ENCODE measurements around the gene PSORS1C1. TPM values are rescaled to one million over a fixed set of nuclear protein-coding genes. Genes with fewer than 3 reads are reported as not detected.

The PSORS1C1 gene
- total RNA-seq, 1 experiment from 2014 or later, result 1.1 TPM

DNA sequence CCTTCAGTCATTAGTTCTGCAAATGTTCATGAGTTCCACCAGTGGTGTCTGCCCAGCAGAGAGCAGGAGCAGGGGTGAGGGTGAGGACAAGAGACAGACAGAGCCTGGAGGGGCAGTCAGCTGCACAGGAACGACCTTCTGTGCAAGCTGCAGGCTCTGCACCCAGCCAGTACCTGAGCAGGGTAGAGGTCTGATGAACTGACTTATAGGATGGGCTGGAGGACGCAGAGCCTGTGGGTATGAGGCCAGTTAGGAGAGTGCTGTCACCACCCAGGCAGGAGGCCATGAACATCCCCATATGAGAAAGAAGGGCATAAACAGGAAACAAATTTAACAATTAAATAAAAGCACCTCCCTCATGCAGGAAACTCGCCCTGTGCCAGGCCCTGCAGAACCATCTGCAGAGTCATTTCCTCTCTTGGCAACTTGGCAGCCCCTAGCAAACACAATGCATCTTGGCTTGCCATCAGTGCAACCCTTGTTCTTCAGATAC, 20.2 kb upstream of the PSORS1C1 start:
- no peak for DNase-seq (ENCODE audit: low spot score)

DNA sequence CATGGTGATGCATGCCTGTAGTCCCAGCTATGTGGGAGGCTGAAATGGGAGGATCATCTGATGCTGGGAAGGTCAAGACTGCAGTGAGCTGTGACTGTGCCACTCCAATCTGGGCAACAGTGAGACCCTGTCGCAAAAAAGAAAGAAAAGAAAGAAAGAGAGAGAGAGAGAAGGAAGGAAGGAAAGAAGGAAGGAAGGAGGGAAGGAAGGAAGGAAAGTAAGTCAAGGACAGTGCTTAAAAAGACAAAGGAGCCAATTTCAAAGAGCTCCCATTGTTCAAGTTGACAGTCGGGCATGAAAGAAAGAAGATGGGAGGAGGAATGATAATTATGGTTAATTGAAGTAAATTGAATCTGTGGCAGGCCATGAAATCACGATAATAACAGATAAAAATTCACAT, 18.4 kb upstream of the PSORS1C1 start:
- no peak for DNase-seq (ENCODE audit: low spot score)

DNA sequence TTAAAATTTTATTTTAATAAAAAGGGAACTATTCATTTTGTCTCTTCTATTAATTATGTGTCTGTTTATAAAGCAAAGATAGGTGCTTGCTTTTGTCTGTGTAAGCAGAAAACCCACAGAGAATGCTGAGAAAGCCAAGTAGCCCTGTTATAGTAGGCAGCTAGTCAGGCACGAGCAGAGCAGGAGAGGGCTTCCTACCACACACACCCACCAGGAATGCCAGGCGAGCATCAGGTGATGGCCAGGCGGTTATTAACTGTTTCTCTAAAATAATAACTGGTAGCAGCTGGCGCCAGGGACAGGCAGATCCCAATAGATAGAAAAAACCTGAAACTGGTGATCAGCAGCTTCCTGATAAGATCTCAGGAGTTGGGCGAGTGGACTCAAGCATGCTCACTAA, 17.9 kb upstream of the PSORS1C1 start:
- no peak for DNase-seq (ENCODE audit: low spot score)

DNA sequence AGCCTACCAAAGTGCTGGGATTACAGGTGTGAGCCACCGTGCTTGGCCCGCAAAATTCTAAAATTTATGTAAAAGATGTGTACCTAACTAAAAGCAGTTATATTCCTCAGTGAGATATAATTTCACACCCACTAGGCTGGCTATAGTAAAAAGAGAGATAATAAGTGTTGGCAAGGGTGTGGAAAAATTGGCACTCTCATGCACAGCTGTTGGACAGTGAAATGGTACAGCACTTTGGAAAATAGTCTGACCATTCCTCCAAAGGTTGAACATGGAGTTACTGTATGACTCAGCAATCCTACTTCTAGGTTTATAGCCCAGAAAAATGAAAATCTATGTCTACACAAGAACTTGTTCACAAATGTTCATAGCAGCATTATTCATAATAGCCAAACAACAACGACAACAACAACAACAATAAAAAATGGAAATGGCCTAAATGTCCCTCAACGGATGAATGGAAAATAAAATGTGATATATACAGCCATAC, 16.1 kb upstream of the PSORS1C1 start:
- DNase-seq (ENCODE audit: low spot score), result no peak

DNA sequence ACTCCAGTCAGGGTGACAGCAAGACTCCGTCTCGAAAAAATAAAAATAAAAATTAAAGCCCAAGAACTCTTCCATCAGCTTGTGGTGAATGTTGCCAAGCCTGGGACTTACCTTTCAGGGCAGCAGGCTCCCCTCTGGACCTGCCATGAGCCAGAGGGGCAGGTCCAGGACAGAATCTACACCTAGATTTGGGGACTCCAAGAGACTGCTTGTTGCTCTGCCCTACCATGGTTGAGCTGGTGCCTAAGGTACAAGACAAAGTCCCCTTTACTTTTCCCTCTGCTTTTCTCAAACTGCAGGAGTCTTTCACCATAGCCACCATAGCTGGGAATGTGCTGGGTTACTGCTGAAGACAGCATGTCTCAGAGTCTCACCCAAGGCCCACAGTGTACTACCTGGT, 11.5 kb upstream of the PSORS1C1 start:
- no peak for DNase-seq (ENCODE audit: low spot score)

DNA sequence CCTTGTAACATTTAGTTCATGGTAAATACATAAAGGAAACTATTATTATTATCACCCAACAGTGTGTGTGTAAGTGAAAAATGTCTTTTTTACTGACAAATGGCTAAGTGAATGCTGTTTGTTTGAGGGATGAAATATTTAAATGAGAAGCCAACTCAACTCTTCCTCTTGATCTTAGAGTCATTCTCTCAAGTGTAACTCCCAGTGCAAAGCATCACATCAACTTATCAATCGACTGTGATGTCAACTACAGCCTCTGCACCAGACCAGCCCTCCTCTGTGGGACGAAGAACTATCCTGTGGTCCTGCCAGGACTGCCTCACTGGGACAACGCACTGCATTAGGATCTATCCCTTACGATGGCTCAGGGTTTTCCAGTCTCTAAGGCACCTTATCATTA, 7.5 kb upstream of the PSORS1C1 start:
- DNase-seq (ENCODE audit: low spot score), result no peak

DNA sequence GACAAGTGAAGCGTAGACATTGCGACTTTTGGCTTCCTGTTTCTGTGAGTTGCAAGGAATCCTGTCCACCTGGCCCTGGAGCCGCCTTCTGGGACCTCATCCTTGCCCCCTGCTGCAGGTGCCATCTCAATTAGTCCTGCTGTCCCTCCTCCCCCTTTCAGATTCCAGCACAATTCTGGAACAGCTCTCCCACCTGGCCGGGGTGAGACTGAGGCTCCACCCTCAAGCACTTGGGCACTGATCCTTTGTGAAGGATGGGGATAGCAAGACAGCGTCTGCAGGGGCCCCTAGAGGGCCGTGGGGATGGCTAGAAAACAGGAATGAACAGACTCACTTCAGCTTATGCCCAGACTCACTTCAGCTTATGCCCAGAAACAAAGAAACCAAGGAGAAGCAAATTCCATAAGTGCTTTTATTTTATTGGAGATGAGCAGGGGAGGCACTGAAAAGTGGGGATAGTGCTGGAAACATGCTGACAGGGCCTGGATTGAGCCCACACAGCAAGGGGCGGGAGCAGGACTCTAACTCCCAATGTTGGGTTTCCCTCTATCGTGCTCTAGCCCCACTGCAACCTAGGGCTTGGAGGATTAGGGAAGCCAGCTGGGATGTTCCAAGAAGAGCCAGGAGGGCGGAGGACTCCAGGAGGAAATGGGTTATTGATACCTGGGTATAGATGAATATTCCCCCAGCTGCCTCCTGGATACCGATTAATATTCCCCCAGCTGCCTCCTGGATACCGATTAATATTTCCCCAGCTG, 3.6 kb upstream of the PSORS1C1 start:
- DNase-seq (ENCODE audit: low spot score), result no peak

DNA sequence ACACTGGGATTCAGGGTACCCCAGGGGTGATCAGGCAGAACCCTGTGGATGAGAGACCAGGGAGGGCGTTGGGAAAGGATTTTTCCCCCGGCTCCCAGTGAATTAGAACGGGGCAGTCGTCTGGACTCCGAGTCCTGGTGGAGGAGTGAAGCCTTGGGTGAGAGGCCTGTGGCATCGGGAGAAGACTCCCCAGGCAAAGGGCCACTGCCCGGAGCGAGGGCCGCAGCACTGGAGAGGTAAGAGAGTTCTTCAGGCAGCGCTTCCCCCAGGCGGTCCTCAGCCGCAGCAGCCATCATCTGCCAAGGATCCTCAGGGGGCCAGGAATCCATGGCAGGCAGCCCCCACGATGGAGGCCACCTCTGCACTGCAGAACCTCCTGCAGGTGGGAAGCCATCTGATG, 2.9 kb upstream of the PSORS1C1 start:
- DNase-seq (ENCODE audit: low spot score), result no peak

DNA sequence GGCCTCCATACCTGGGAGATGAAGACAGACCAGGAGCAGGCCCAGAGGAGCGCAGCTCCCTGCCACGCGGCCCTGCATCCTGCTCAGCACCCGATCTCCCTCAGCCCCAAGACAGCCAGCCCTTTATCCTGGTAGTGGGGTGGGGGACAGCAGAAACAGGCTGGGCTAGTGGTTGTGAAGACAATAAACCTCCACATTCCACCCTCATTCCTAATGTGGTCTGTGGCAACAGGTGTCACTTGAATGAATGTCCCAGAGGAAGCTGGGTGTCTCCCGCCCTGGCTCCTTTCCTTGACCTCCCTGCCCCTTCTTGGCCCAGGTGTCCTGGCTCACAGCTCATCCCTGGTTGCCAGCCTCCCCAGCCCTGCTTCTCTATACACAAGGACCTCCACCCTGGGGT, 2.1 kb upstream of the PSORS1C1 start, which contains the start of gene C6orf15:
Gene C6orf15, minus strand, starts transcription at position 98 of the 400 bp plus-strand sequence. Its CDS starts 20 bp downstream, at position 78.
- peak; percentile 26 for DNase-seq (ENCODE audit: low spot score)

DNA sequence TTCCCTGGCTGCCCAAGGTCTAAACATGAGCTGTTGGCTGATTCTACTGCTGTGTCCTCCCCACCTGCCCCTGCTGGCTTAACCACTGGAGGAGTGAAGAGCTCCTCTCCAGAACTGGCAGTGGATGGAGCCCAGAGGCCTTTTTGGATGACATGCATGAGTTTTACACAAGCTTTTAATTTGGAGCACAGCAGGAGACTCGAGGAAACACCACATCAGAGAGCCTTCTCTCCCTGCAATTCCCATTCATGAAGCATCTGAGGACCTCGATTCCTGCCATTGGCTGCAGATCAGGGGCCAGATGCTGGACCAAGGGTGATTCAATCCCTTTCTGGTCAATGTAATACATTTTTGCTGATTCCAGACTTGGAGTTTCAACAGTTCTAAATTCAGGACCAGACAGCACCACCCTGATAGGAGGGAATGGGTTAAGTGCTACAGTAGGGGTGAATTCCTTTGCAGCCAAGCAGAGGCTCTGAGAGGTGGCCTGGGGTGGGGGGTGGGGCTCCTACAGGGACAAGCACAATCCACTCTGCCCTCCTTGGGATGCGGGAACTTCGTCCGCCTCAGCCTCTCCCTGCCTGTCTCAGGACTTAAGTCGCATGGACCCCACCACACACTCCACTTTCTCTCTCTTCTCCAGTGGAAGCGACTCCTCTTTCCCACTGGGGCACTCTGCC, 599 bp upstream of the PSORS1C1 start:
- no peak for DNase-seq (ENCODE audit: low spot score)

DNA sequence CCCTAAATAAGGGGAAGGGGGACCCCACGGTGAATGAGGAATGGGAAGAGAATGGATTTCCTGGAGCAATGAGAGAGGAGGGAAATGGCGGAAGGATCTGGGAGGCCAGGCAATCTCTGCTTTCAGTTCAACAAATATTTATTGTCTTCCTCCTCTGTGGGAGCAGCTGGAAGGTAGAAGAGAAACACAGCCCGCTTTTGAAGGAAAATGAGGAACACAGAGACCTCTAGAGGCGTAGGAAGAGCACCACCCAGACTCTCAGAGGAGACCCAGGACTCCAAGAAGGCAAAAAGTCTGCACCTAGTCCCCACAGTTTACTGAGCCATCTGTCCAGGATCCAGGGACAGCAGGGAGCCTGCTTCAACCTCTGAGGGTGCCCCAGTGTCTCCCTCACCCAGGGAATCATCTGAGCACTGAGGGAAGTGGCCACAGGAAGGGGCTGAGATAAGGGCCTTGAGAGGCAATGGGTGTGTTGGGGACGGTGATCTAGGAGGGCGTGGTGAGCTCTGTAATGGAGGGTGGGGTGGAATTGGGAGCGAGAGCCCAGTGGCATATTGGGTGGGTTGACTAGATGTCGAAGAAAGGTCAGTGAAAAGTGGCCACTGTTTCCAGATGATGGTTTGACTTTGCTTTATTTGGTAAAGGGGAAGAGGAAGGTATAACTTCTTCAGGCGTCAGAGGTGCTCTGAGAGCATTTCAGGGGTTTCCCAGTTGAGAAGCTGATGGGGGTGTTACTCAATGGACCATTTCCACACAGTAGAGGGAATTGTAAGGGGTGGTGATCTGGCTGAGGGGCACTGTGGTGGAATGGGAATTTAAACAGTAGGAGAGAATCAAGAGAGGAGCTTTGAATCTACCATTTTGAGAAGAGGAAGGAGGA, 610 bp downstream of the PSORS1C1 start:
- DNase-seq (ENCODE audit: low spot score), result peak; percentile 74

DNA sequence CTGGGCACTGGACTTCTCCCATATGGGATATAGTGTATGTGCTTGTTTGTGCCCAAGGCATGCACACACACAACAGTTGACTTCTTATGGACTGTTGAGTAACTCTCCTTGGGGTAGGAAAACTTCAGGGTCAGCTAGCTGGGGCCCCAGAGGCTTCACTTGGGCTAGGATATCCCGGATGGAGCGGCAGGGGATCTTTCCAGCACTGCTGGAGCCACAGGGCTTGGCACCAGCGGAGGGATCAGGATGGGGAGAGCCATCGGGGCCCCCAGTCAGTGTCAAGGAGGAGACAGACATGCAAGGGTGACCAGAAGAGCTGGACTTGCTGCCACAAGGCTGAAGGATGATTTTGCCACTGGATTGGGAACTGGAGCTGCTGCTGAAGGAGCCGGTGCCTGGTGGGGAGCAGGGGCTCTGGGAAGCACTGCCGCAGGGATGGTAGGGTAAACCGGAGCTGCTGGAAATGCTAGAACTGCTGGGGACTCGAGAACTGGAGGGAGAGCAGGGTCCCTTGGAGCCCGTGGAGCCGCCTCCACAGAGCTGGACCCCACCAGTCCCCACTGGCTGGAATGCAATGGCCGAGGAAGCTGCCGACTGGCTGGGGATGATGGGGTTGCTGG, 1.5 kb downstream of the PSORS1C1 start:
- no peak for DNase-seq (ENCODE audit: low spot score)

DNA sequence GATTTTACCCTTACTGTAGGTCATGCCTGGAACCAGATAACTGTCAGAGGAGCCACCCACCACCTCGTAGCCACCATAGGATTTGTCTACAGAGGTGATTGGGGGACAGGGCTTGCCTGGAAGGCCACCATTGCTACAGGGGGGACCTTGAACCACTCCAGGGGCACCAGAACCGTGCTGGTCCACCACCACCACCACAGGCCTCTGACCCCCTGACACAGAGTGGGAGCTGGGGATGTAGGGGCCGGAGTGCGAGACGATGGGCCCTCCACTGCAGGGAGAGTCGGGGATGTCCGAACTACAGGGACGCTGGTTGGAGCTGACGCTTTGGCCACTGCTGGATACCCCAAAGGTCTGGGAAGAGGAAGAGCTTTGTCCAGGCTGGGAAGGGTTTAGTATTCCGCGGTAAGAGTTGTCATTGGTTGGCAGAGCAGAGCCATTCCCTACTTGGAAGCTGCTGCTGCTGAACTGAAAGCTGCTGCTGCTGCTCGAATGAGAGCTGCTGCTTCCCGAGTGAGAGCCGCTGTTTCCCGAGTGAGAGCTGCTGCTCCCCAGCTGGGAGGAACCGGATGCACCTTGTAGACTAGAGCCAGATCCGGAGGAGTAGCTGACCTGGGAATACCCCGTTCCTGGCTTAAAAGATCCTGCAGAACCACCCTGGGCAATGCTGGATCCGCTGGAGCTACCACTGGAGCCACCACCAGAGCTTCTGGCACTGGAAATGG, 2.2 kb downstream of the PSORS1C1 start:
- no peak for DNase-seq (ENCODE audit: low spot score)

DNA sequence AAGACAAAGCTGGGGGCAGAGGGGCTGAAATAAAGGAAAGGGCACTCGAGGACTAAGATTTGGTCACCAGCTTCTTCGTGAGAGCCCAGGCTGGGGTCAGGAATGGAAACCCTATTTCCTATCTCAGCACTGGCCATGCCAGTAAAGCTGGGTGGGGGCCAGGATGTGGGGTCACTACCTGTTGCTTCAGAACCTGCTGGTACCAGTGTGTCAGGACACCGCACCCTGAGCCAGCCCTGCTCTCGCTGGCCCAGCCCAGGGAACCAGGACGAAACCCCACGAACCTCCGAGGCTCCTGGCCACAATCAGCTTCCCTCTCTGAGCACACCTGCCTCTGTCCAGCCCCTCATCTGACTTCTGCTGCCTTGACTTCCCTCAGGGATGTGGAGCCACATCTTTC, 3.6 kb downstream of the PSORS1C1 start:
- no peak for DNase-seq (ENCODE audit: low spot score)

DNA sequence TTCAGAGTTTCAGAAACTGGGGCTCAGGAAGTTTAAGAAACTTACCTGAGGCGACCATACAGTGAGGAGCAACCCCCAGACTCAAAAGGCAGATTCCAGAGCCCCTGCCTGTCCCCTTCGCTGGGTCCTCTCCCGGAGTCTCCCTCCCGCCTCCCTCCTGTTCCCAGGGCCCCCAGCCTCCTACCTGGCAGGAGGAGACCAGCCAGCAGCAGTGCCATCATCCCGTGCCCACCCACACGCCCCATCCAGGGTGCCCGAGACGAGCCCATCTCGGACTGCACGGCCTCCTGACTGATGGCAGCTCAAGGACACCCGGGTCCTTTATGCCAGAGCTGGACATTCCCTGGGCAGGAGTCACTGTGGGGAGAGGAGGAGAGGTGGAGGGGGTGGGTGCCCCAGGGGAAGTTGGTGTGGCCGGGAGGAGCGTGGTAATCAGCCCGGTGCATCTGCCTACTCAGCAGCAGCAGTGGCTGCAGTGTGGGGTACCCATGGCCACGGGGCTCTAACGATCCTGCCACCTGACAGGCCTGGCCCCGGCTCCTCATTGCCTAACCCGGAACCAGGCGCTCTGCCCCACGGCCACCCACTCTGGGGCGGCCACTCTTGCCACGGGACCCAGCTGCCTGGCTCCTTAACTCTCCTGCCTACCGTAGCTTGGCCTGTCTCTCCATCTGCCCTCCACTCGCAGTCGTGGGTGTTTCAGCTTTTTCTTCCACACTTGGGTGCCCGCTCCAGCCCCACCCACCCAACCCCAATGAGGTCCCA, 5.7 kb downstream of the PSORS1C1 start, which contains the start of gene CDSN:
Gene CDSN, minus strand, starts transcription at position 296 of the 765 bp plus-strand sequence. Its CDS starts 27 bp downstream, at position 269.
- no peak for DNase-seq (ENCODE audit: low spot score)

DNA sequence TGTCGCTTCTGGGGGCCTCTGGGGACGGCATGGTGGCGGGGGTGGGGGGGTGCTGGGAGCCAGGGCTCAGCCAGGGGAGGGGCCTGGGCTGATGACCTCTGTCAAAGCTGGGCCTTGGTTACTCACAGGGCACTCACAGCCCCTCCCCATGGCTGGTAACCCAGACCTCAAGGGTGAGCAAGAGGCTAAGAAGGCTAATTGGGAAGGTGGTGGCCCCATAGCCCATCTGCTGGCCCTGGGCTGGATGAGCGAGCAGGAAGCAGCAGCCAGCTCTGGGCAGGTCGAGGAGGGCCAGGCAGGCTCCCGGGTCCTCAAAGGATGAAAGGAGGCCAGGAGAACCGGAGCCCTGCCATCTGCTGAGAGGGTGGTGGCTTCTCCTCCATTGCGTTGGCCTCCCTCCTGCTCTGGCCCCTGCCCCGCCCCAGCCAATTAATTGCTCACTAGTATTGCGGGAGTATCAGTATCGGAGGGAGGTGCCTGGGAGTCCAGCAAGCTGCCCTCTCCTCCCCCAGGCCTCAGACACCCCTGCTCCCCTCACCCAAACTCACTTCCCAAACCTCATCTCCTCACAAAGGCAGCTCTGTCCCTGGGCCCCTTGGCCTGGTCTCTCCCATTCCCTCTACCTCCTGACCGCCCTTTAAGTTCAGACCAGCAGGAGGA, 6.7 kb downstream of the PSORS1C1 start:
- DNase-seq (ENCODE audit: low spot score), result no peak

DNA sequence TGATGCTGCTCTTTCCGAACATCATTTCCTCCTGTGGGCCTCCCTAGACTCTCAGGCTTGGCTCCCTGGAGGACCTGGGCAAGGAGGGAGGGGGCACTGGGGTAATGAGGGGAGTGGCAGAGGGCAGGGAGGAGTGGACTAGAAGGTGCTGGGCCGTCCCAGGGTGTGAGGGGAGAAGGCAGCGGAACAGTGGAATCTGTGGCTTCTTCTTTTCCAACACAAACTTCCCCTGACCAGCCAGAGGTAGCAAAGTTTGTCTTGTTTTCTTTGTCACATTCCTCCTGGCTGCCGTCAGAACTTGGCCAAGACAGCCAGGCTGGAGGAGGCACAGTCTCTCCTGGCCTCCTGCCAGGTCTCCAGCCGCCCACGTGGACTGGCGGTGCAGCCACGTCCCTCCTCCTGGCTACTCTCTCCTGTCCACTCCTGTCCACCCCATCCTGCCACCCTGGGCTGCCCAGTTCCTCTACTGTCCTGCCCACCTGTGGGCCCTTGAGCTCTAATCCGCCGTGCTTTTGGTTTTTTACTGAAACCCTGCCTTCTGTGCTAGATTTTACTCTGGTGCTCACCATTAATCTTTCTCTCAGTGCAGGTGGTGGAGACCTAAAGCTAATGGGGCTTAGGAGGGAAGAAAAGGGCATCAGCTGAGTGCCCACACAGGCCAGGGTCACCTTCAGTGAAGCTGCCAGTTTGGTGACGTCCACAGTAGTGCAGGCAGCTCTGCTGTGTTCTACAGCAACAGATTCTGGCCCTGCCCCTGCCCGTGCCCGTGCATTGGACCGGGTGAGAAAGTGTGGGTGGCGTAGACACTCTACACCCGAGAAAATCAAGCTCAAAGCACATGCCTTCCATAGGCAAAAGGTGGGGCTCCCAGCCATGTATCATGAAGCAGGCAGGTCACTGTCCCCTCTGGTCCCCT, 8.4 kb downstream of the PSORS1C1 start:
- peak; percentile 88 for DNase-seq (ENCODE audit: low spot score)

DNA sequence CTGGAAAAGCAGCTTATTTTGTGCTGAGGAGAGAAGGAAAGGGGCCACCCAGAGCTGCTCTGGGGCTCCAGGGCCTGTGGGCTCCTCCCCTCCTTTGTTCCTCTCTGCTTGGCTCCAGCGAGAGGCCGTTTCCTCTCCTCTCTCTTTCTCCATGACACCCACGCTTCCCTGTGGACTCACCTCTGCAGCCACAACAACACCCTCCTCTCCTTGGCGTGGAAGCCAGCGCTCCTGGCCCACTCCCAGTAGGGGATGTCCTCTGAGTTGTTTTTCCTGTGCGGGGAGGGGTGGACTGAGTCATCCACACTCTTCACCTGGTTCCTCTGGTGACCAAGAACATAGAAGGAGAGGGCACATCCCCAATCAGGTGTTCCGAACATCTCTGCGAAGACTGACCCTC, 10.6 kb downstream of the PSORS1C1 start:
- peak; percentile 50 for DNase-seq (ENCODE audit: low spot score)

All from HT-29 (cell line).